Mesendoderm (in vitro differentiated cells): ENCODE results near the gene TMEM183A.

ENCODE experiments used
- DNase-seq: peaks from one replicate; pipeline ENCODE4 v3.0.0; 2013
- H2AK5ac ChIP-seq: 2 replicates; pipeline ENCODE4 v1.6.1; 2013; ENCODE audit warnings: low read length, inconsistent platforms
- H2BK120ac ChIP-seq: 2 replicates; pipeline ENCODE4 v1.6.1; 2013; ENCODE audit warnings: low read depth, mild to moderate bottlenecking, low read length, moderate library complexity, mixed read lengths
- H2BK15ac ChIP-seq: replicated peaks from 2 replicates; pipeline ENCODE4 v1.6.1; 2013; ENCODE audit warnings: low read depth, mild to moderate bottlenecking, moderate library complexity
- H2BK5ac ChIP-seq: 2 replicates; pipeline ENCODE4 v1.6.1; 2013; ENCODE audit warnings: low read length, inconsistent platforms
- H3K18ac ChIP-seq: 2 replicates; pipeline ENCODE4 v1.6.1; 2013; ENCODE audit warnings: mild to moderate bottlenecking, low read length, mixed read lengths
- H3K23ac ChIP-seq: one replicate; pipeline ENCODE4 v1.6.1; 2013; ENCODE audit warnings: low read length
- H3K27ac ChIP-seq: 2 replicates; pipeline ENCODE4 v1.5.1; 2013; ENCODE audit warnings: low read depth, mild to moderate bottlenecking, inconsistent platforms, low read length, moderate library complexity
- H3K27me3 ChIP-seq: 2 replicates; pipeline ENCODE4 v1.6.1; 2013; ENCODE audit warnings: low read length, control low read depth, mild to moderate bottlenecking, inconsistent platforms; ENCODE audit not compliant: insufficient read depth, poor library complexity
- H3K36me3 ChIP-seq: 2 replicates; pipeline ENCODE4 v1.6.1; 2013; ENCODE audit warnings: low read length, inconsistent platforms; ENCODE audit not compliant: control insufficient read depth, insufficient read depth
- H3K4ac ChIP-seq: one replicate; pipeline ENCODE4 v1.6.1; 2013; ENCODE audit warnings: low read depth, mild to moderate bottlenecking, low read length, moderate library complexity
- H3K4me1 ChIP-seq: 2 replicates; pipeline ENCODE4 v1.6.1; 2013; ENCODE audit warnings: low read depth, low read length, inconsistent platforms; ENCODE audit not compliant: control insufficient read depth
- H3K4me2 ChIP-seq: 2 replicates; pipeline ENCODE4 v1.6.1; 2013; ENCODE audit warnings: low read length
- H3K4me3 ChIP-seq: 2 replicates; pipeline ENCODE4 v1.5.1; 2013; ENCODE audit warnings: mild to moderate bottlenecking, low read length
- H3K56ac ChIP-seq: one replicate; pipeline ENCODE4 v1.6.1; 2013; ENCODE audit warnings: low read length
- H3K79me1 ChIP-seq: 2 replicates; pipeline ENCODE4 v1.6.1; 2013; ENCODE audit warnings: low read length, inconsistent platforms
- H3K79me2 ChIP-seq: 2 replicates; pipeline ENCODE4 v1.6.1; 2013; ENCODE audit warnings: mild to moderate bottlenecking, low read length; ENCODE audit not compliant: control insufficient read depth, insufficient read depth
- H3K9ac ChIP-seq: 2 replicates; pipeline ENCODE4 v1.6.1; 2013; ENCODE audit warnings: low read length, inconsistent platforms
- H4K5ac ChIP-seq: one replicate; pipeline ENCODE4 v1.6.1; 2013; ENCODE audit warnings: low read length
- H4K8ac ChIP-seq: one replicate; pipeline ENCODE4 v1.6.1; 2013; ENCODE audit warnings: low read depth, mild to moderate bottlenecking, control low read depth, low read length, moderate library complexity
- WGBS: extraction: QIAGEN DNeasy Blood & Tissue Kit; methylation state at CpG from one replicate; pipeline ENCODE4 v1.1.7; 2013; ENCODE audit warnings: low lambda C conversion rate, missing lambda C conversion rate; ENCODE audit not compliant: insufficient coverage; ENCODE audit errors: extremely low coverage; 5-methylcytosine and 5-hydroxymethylcytosine counted together

Gene TMEM183A

DNA sequence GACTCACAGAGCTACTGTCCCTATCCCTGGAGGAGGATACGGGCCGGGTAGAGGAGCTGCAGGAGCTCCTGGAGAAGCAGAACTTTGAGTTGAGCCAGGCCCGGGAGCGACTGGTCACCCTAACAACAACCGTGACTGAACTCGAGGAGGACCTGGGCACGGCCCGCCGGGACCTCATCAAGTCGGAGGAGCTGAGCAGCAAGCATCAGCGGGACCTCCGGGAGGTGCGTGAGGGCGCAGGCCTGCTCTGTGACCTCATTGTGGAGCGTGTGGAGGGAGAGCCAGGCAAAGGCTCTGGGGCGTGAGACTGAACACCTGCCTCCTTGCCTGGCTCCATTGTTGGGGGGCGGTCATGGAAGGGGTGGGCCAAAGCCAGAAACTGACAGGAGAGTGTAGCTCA, 38.2 kb downstream of the TMEM183A start:
- Histone ChIP-seq H3K79me1 (no peaks in the 10 kb centered on the region), H3K18ac (no peak overlapping the region), H3K36me3 (no peaks in the 10 kb centered on the region), H3K27me3 (no peaks in the 10 kb centered on the region), H4K8ac (no peak overlapping the region), H2BK5ac (no peak overlapping the region), H2AK5ac (no peak overlapping the region), H3K4me2 (no peak overlapping the region), H2BK15ac (no peak overlapping the region), H3K9ac (no peak overlapping the region), H3K56ac (no peak overlapping the region), H3K4me3 (no peak overlapping the region), H4K5ac (no peak overlapping the region), H3K27ac (no peak overlapping the region), H2BK120ac (no peak overlapping the region), H3K79me2 (no peaks in the 10 kb centered on the region), H3K4ac (no peak overlapping the region), H3K23ac (no peak overlapping the region), H3K4me1 (peaks cover 6% of the 10 kb centered on the region)
- WGBS = no CpG with 5 or more reads among the region's 17 CpGs
- DNase-seq = no peak

DNA sequence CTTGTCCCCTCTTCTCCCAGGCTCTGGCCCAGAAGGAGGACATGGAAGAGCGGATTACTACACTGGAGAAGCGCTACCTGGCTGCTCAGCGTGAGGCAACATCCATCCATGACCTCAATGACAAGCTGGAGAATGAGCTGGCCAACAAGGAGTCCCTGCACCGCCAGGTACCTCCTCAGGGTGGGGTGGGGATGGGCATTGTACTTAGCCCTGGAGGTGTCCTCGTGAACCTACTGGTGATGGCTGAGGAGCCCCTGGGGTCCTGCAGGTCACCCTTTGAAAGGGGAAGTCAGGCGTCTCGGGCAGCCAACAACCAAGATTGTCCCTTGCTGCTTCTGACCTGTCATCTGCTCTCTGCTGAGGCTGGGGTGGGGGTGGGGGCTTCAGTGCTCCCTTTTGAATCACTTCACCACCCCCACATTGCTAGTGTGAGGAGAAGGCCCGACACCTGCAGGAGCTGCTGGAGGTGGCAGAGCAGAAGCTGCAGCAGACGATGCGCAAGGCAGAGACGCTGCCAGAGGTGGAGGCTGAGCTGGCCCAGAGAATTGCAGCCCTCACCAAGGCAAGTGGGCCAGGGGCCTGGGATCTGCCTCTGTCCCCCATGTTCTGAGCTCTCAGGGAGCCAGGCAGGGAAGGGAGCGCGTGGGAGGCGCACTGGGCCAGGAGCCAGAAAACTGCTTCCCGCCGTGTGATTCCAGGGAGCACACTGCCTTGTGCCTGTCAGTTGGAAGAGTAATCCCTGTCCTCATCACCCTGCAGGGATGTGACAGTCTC, 38.8 kb downstream of the TMEM183A start:
- no peak overlapping the region for H4K5ac ChIP-seq
- no peak overlapping the region for H2BK120ac ChIP-seq
- no peaks in the 10 kb centered on the region for H3K79me1 ChIP-seq
- H3K27ac ChIP-seq = no peak overlapping the region
- H3K4me1 ChIP-seq = peaks cover 6% of the 10 kb centered on the region
- H3K4ac ChIP-seq = no peak overlapping the region
- H3K9ac ChIP-seq = no peak overlapping the region
- H2BK5ac ChIP-seq = no peak overlapping the region
- no peak overlapping the region for H3K23ac ChIP-seq
- no CpG with 5 or more reads among the region's 16 CpGs for WGBS
- no peaks in the 10 kb centered on the region for H3K79me2 ChIP-seq
- no peak overlapping the region for H3K18ac ChIP-seq
- H2BK15ac ChIP-seq = no peak overlapping the region
- DNase-seq = no peak
- H2AK5ac ChIP-seq = no peak overlapping the region
- no peaks in the 10 kb centered on the region for H3K27me3 ChIP-seq
- no peak overlapping the region for H4K8ac ChIP-seq
- no peak overlapping the region for H3K4me3 ChIP-seq
- H3K4me2 ChIP-seq = no peak overlapping the region
- no peaks in the 10 kb centered on the region for H3K36me3 ChIP-seq
- H3K56ac ChIP-seq = no peak overlapping the region

DNA sequence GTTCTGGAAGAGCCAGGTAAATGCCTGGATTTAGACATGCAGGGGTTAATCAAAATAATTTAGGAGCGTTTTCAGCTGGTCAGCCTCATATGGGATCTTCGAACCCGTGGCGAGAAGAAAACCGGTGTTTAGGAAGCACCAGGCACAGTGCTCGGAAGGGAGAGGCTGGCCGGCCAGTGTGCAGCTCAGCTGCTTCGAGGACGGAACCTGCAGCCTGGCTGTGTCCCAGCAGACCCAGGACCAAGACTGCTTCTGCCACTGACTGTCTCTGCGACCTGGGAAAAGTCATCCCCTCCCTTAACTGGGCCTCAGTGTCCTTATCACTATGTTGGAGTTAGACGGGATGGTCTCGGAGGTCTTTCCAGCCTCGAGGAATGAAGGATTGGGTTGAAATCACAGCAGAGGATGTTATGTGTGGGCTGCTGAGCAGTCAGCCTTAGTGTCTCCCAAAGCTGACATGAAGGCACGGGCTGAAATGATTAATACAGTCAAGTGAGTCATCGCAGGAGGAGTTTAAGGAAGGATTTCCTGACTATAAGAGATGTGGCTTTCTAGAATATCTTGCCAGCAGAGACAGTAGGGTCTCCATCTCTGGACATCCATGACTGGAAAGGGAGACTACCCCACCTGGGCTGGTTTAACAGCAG, 39.9 kb downstream of the TMEM183A start:
- H2BK15ac ChIP-seq = no peak overlapping the region
- no peaks in the 10 kb centered on the region for H3K79me1 ChIP-seq
- H2AK5ac ChIP-seq = no peak overlapping the region
- no peak overlapping the region for H3K9ac ChIP-seq
- H3K4me3 ChIP-seq = no peak overlapping the region
- no peak for DNase-seq
- no peak overlapping the region for H4K8ac ChIP-seq
- no peak overlapping the region for H2BK5ac ChIP-seq
- H3K27me3 ChIP-seq = no peaks in the 10 kb centered on the region
- no peak overlapping the region for H3K27ac ChIP-seq
- H3K4me1 ChIP-seq = peaks cover 2% of the 10 kb centered on the region
- no peak overlapping the region for H3K4ac ChIP-seq
- H3K4me2 ChIP-seq = no peak overlapping the region
- WGBS = no CpG with 5 or more reads among the region's 15 CpGs
- no peaks in the 10 kb centered on the region for H3K36me3 ChIP-seq
- no peak overlapping the region for H3K56ac ChIP-seq
- H3K23ac ChIP-seq = no peak overlapping the region
- no peak overlapping the region for H2BK120ac ChIP-seq
- H4K5ac ChIP-seq = no peak overlapping the region
- no peaks in the 10 kb centered on the region for H3K79me2 ChIP-seq
- H3K18ac ChIP-seq = no peak overlapping the region

DNA sequence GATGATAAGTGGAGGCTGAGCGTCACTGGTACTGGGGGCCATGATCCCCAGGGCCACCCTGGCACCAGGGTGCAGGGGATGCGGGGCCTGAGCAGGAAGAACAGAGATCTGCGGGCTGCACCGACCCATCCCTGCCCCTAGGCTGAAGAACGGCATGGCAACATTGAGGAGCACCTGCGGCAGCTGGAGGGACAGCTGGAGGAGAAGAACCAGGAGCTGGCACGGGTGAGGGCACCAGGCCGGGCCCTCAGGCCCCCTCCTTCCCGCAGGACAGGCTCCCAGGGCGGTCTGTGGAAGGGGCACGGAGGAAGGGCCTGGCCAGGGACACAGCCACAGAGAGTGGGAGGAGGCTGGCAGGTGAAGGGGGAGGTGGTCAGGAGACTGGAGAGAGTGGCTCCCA, 40.9 kb downstream of the TMEM183A start:
- Histone ChIP-seq H3K4me3 (no peak overlapping the region), H4K5ac (no peak overlapping the region), H2BK5ac (no peak overlapping the region), H3K79me1 (no peaks in the 10 kb centered on the region), H3K4me1 (no peaks in the 10 kb centered on the region), H3K27me3 (no peaks in the 10 kb centered on the region), H2BK120ac (no peak overlapping the region), H3K36me3 (no peaks in the 10 kb centered on the region), H3K56ac (no peak overlapping the region), H2BK15ac (no peak overlapping the region), H3K23ac (no peak overlapping the region), H3K4me2 (no peak overlapping the region), H3K27ac (no peak overlapping the region), H2AK5ac (no peak overlapping the region), H4K8ac (no peak overlapping the region), H3K4ac (no peak overlapping the region), H3K79me2 (no peaks in the 10 kb centered on the region), H3K9ac (no peak overlapping the region), H3K18ac (no peak overlapping the region)
- no CpG with 5 or more reads among the region's 11 CpGs for WGBS
- DNase-seq = no peak

DNA sequence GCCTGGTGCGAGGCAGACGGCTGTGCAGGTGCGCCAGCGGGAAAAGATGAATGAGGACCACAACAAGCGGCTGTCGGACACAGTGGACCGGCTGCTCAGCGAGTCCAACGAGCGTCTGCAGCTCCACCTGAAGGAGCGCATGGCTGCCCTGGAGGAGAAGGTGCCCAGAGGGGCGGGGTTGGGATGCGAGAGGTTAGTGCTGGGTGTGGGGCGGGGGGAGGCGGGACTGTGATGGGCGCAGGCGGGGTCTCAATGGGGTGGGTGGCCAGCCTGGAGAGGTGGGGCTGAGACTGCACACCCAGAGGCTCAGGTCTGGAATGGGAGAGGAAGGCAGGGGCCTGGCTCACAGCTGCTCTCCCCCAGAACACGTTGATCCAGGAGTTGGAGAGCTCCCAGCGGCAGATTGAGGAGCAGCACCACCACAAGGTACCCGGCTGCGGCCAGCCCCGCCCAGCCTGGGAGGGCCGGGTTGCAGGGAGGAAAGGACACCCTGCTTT, 41.4 kb downstream of the TMEM183A start:
- Histone ChIP-seq H3K27me3 (no peaks in the 10 kb centered on the region), H3K4me1 (no peaks in the 10 kb centered on the region), H2AK5ac (no peak overlapping the region), H2BK5ac (no peak overlapping the region), H3K56ac (no peak overlapping the region), H3K23ac (no peak overlapping the region), H2BK15ac (no peak overlapping the region), H4K8ac (no peak overlapping the region), H3K9ac (no peak overlapping the region), H3K27ac (no peak overlapping the region), H3K4me2 (no peak overlapping the region), H3K4ac (no peak overlapping the region), H3K79me1 (no peaks in the 10 kb centered on the region), H3K4me3 (no peak overlapping the region), H3K36me3 (no peaks in the 10 kb centered on the region), H2BK120ac (no peak overlapping the region), H3K79me2 (no peaks in the 10 kb centered on the region), H3K18ac (no peak overlapping the region), H4K5ac (no peak overlapping the region)
- no CpG with 5 or more reads among the region's 23 CpGs for WGBS
- peak; percentile 80 for DNase-seq
